ENCODE data around the gene TRAF1. TPM values are rescaled to one million over a fixed set of nuclear protein-coding genes. Genes with fewer than 3 reads are reported as not detected.

Gene TRAF1
- total RNA-seq, 1 experiment from 2014 or later = 1.8 TPM

- TF ChIP-seq FOXP4 (CRISPR knock-in tag; IDR thresholded peaks at IDR 0.05) (no peak), ZNF121 (CRISPR knock-in tag; IDR thresholded peaks at IDR 0.05) (no peak)
Observed at GRCh38 chr9:120910643-120911042, 16.0 kb downstream of the TRAF1 start (continued).

GRCh38 chr9:120909904-120910303 is 16.7 kb downstream of the TRAF1 start:
- Mint-ChIP-seq H3K36me3 (no peaks in the 10 kb centered on the region), H3K4me3 (no peak overlapping the region), H3K27me3 (ENCODE audit: low read depth) (no peaks in the 10 kb centered on the region), H3K9me3 (no peaks in the 10 kb centered on the region), H3K4me1 (peaks cover 24% of the 10 kb centered on the region), H3K27ac (no peak overlapping the region)
- no peak for TF ChIP-seq ZNF138 (CRISPR knock-in tag; conservative IDR thresholded peaks at IDR 0.05)
- no peak for TF ChIP-seq ZNF396 (CRISPR knock-in tag; IDR thresholded peaks at IDR 0.05; ENCODE audit: borderline replicate concordance)
- no peak for TF ChIP-seq TEAD1 (CRISPR knock-in tag; IDR thresholded peaks at IDR 0.05)
- no peak for TF ChIP-seq CTCF (IDR thresholded peaks at IDR 0.05)
- TF ChIP-seq TEAD4 (CRISPR knock-in tag; IDR thresholded peaks at IDR 0.05) = no peak
- no peak for TF ChIP-seq AFF4 (CRISPR knock-in tag; IDR thresholded peaks at IDR 0.05; ENCODE audit: borderline replicate concordance)
- TF ChIP-seq ATF6 (CRISPR knock-in tag; IDR thresholded peaks at IDR 0.05) = no peak
- ChIA-PET POLR2A (no interaction called here), CTCF (no interaction called here)
- ATAC-seq (no peak), DNase-seq (ENCODE audit: low spot score) (no peak)

- DNase-seq (ENCODE audit: low spot score) (no peak), ATAC-seq (no peak)
- Mint-ChIP-seq H3K36me3 (no peaks in the 10 kb centered on the region), H3K4me1 (no peaks in the 10 kb centered on the region), H3K27me3 (ENCODE audit: low read depth) (no peaks in the 10 kb centered on the region), H3K27ac (no peak overlapping the region), H3K9me3 (no peaks in the 10 kb centered on the region), H3K4me3 (no peak overlapping the region)
- POLR2A ChIA-PET = no interaction called here
- CTCF ChIA-PET = no interaction called here
- no peak for TF ChIP-seq ATF2 (CRISPR knock-in tag; IDR thresholded peaks at IDR 0.05; ENCODE audit: borderline replicate concordance, low read depth)
- no peak for TF ChIP-seq SMAD4 (CRISPR knock-in tag; IDR thresholded peaks at IDR 0.05)
- TF ChIP-seq ELF4 (CRISPR knock-in tag; IDR thresholded peaks at IDR 0.05; ENCODE audit: low read depth) = no peak
- TF ChIP-seq ZNF281 (CRISPR knock-in tag; IDR thresholded peaks at IDR 0.05) = no peak
- TF ChIP-seq GABPB1 (CRISPR knock-in tag; IDR thresholded peaks at IDR 0.05) = no peak
- TF ChIP-seq PRRX2 (CRISPR knock-in tag; IDR thresholded peaks at IDR 0.05) = no peak
- no peak for TF ChIP-seq GTF2I (CRISPR knock-in tag; conservative IDR thresholded peaks at IDR 0.05)
- TF ChIP-seq ZNF671 (CRISPR knock-in tag; IDR thresholded peaks at IDR 0.05) = no peak
- TF ChIP-seq TEAD4 (CRISPR knock-in tag; IDR thresholded peaks at IDR 0.05) = no peak
- TF ChIP-seq RORB (CRISPR knock-in tag; IDR thresholded peaks at IDR 0.05) = no peak
- no peak for TF ChIP-seq JUN (CRISPR knock-in tag; IDR thresholded peaks at IDR 0.05)
- TF ChIP-seq ZNF219 (CRISPR knock-in tag; IDR thresholded peaks at IDR 0.05; ENCODE audit: borderline replicate concordance) = no peak
Observed at GRCh38 chr9:120905315-120906164, 21.1 kb downstream of the TRAF1 start.

Data from WTC11 (cell line).